B cell (primary cell): ENCODE results near the gene CPED1. TPM values are rescaled to one million over a fixed set of nuclear protein-coding genes. Genes with fewer than 3 reads are reported as not detected.

Experiments
- ATAC-seq: fragments of 200-7000 bp; cut with Tn5 transposase; one replicate; pipeline ENCODE4 v1.10.0; 2021; ENCODE audit warnings: low read depth, mild to moderate bottlenecking, moderate number of reproducible peaks, moderate library complexity
- CTCF ChIA-PET: fragments of 350-600 bp; sonication (Branson Sonifier 250); formaldehyde crosslinking; loops from one replicate; lab custom pipeline; 2021; ENCODE audit warnings: antibody characterized with exemption, inconsistent platforms; lab: Charles Lee
- POLR2A ChIA-PET: fragments of 350-600 bp; sonication (Branson Sonifier 250); formaldehyde crosslinking; loops from one replicate; lab custom pipeline; 2021; ENCODE audit warnings: antibody characterized with exemption; lab: Charles Lee
- DNase-seq: peaks from one replicate; pipeline ENCODE4 v3.0.0; 2013
- H2AFZ ChIP-seq: 2 replicates; pipeline ENCODE4 v1.6.1; 2012; ENCODE audit warnings: mild to moderate bottlenecking, low read depth, low read length; ENCODE audit not compliant: insufficient read depth, poor library complexity, severe bottlenecking
- H3K27ac ChIP-seq, 2 donors: 1 replicate in 1 of 2; 2 replicates in 1 of 2; pipeline ENCODE4 v1.5.1; 2012 to 2013; ENCODE audit warnings: low read length in 2 of 2, mild to moderate bottlenecking in 2 of 2, moderate library complexity in 1 of 2
- H3K27me3 ChIP-seq, 4 experiments: fragments of 200-600 bp in 1 of 4; sonication (generic) in 1 of 4; replicated peaks in 1 of 4; 1 replicate in 2 of 4; 2 replicates in 2 of 4; pipeline versions ENCODE4 v1.6.1 to v1.7.0; 2013 to 2016; ENCODE audit warnings: low read length in 3 of 4, mild to moderate bottlenecking in 2 of 4, mixed read lengths in 1 of 4, moderate library complexity in 1 of 4; ENCODE audit not compliant: insufficient read depth in 4 of 4, control insufficient read depth in 3 of 4; ENCODE audit errors: control extremely low read depth in 1 of 4
- H3K36me3 ChIP-seq, 2 experiments: replicated peaks in 1 of 2; 1 replicate in 1 of 2; 2 replicates in 1 of 2; pipeline versions ENCODE4 v1.6.1 to v1.7.1; 2013; ENCODE audit warnings: low read length in 1 of 2; ENCODE audit not compliant: insufficient read depth in 2 of 2, control insufficient read depth in 1 of 2; ENCODE audit errors: control extremely low read depth in 1 of 2, extremely low read depth in 1 of 2
- H3K4me1 ChIP-seq, 2 donors: fragments of 200-600 bp in 1 of 2; sonication (generic) in 1 of 2; 1 replicate in 1 of 2; 2 replicates in 1 of 2; pipeline versions ENCODE4 v1.5.1 to v1.6.1; 2013 to 2017; ENCODE audit warnings: low read length in 2 of 2; ENCODE audit not compliant: control insufficient read depth in 2 of 2, insufficient read depth in 2 of 2
- H3K4me2 ChIP-seq: replicated peaks from 2 replicates; pipeline ENCODE3; 2012; ENCODE audit warnings: mild to moderate bottlenecking, low read depth, low read length; ENCODE audit not compliant: poor library complexity, severe bottlenecking
- H3K4me3 ChIP-seq, 5 experiments: fragments of 200-600 bp in 1 of 5; sonication (generic) in 1 of 5; 1 replicate in 3 of 5; 2 replicates in 2 of 5; pipeline versions ENCODE4 v1.5.1 to v1.7.0; 2011 to 2016; ENCODE audit warnings: low read length in 4 of 5, mild to moderate bottlenecking in 4 of 5, low read depth in 2 of 5, control low read depth in 1 of 5, moderate library complexity in 1 of 5; ENCODE audit not compliant: insufficient read depth in 1 of 5; ENCODE audit errors: control extremely low read depth in 1 of 5, extremely low read depth in 1 of 5
- H3K79me2 ChIP-seq: fragments of 200-600 bp; sonication (generic); one replicate; pipeline ENCODE4 v1.6.0; 2016; ENCODE audit warnings: low read length; ENCODE audit not compliant: control insufficient read depth, insufficient read depth
- H3K9ac ChIP-seq: fragments of 200-600 bp; sonication (generic); 2 replicates; pipeline ENCODE4 v1.6.1; 2017; ENCODE audit warnings: mild to moderate bottlenecking, low read length, moderate library complexity
- H3K9me3 ChIP-seq, 3 donors: one replicate each; pipeline versions ENCODE4 v1.6.1 to v1.7.1; 2013; ENCODE audit warnings: low read length in 2 of 3; ENCODE audit not compliant: control insufficient read depth in 2 of 3, insufficient read depth in 1 of 3; ENCODE audit errors: control extremely low read depth in 1 of 3
- H4K20me1 ChIP-seq: 2 replicates; pipeline ENCODE4 v1.6.0; 2012; ENCODE audit warnings: mild to moderate bottlenecking, low read length; ENCODE audit not compliant: insufficient read depth, control insufficient read depth, poor library complexity, severe bottlenecking
- H3K27ac Mint-ChIP-seq: one replicate; pipeline ENCODE4 v1.8.0; 2021; ENCODE audit warnings: mixed read lengths
- H3K27me3 Mint-ChIP-seq: one replicate; pipeline ENCODE4 v1.8.0; 2021; ENCODE audit warnings: mixed read lengths
- H3K4me1 Mint-ChIP-seq: one replicate; pipeline ENCODE4 v1.8.0; 2021; ENCODE audit warnings: mixed read lengths
- H3K4me3 Mint-ChIP-seq: one replicate; pipeline ENCODE4 v1.8.0; 2021; ENCODE audit warnings: mixed read lengths
- H3K9me3 Mint-ChIP-seq: one replicate; pipeline ENCODE4 v1.8.0; 2022; ENCODE audit warnings: mixed read lengths; ENCODE audit not compliant: insufficient read depth
- CTCF ChIP-seq: fragments of 200-600 bp; IDR thresholded peaks from one replicate; pipeline ENCODE4 v1.8.0; 2022; ENCODE audit warnings: antibody characterized with exemption, mild to moderate bottlenecking
- EZH2 ChIP-seq: IDR thresholded peaks from 2 replicates; pipeline ENCODE4 v1.6.1; 2012; ENCODE audit warnings: borderline replicate concordance, low read depth, mild to moderate bottlenecking, moderate library complexity, low read length; ENCODE audit not compliant: insufficient read depth, poor library complexity, severe bottlenecking
- WGBS: methylation state at CpG from one replicate; pipeline ENCODE4 v1.1.5; 2013; ENCODE audit warnings: missing lambda C conversion rate; ENCODE audit not compliant: insufficient coverage; 5-methylcytosine and 5-hydroxymethylcytosine counted together
- intact Hi-C: fragments of 100-400 bp; cut with micrococcal nuclease; formaldehyde crosslinking; loops from one replicate; pipeline ENCODE4 v1.10.0; 2022
- polyA plus RNA-seq: library from polyadenylated mRNA; depleted of rRNA; stranded (reverse); fragments of >200 nt; gene quantifications from 2 replicates; pipeline ENCODE4 v1.2.3, GENCODE V29; 2012
- total RNA-seq, 2 donors: library from RNA; stranded (reverse); fragments of 120-200 nt in 1 of 2; gene quantifications; 1 replicate in 1 of 2; 2 replicates in 1 of 2; pipeline versions ENCODE4 v1.2.3 to v1.2.4, GENCODE V29; 2013 to 2022

The CPED1 gene
- total and polyA plus RNA-seq, 2 donors (not counting 1 experiment from before 2014, with no cell fraction given), result 0.44 to 3.8 TPM

- WGBS, result no CpG with 5 or more reads among the region's 2 CpGs
- no peak for DNase-seq
Observed at GRCh38 chr7:121271098-121271497, 282.6 kb downstream of the CPED1 start.

GRCh38 chr7:121271916-121272315, 283.4 kb downstream of the CPED1 start:
- DNase-seq, result no peak
- Mint-ChIP-seq H3K4me3 (no peak overlapping the region), H3K4me1 (peaks cover 30% of the 10 kb centered on the region), H3K27ac (no peak overlapping the region), H3K9me3 (no peaks in the 10 kb centered on the region), H3K27me3 (no peaks in the 10 kb centered on the region)
- intact Hi-C loops, result loop anchor here (5.0 kb wide), 1 partner anchor 35 kb away; no protein-coding TSS in a partner anchor
- H3K27ac ChIP-seq, result no peak overlapping the region
- POLR2A ChIA-PET, result no interaction called here
- H3K9me3 ChIP-seq, result no peaks in the 10 kb centered on the region
- H3K9ac ChIP-seq, result no peak overlapping the region
- no CpG with 5 or more reads among the region's 2 CpGs for WGBS
- H3K79me2 ChIP-seq, result no peaks in the 10 kb centered on the region
- no peak for TF ChIP-seq EZH2
- no peak for TF ChIP-seq CTCF
- H4K20me1 ChIP-seq, result no peaks in the 10 kb centered on the region
- H3K4me3 ChIP-seq, result no peak overlapping the region
- H2AFZ ChIP-seq, result no peak overlapping the region
- no peaks in the 10 kb centered on the region for H3K36me3 ChIP-seq
- no peak overlapping the region for H3K4me2 ChIP-seq
- CTCF ChIA-PET, result no interaction called here
- ATAC-seq, result no peak
- H3K27me3 ChIP-seq, result no peaks in the 10 kb centered on the region
- H3K4me1 ChIP-seq, result peaks cover 2 to 5% of the 10 kb centered on the region in 2 donors

More at GRCh38 chr7:121271098-121271497, 282.6 kb downstream of the CPED1 start:
- no peaks in the 10 kb centered on the region for H3K79me2 ChIP-seq
- H3K9ac ChIP-seq, result no peak overlapping the region
- TF ChIP-seq CTCF (no peak), EZH2 (no peak)
- intact Hi-C loops, result loop anchor here (5.0 kb wide), 1 partner anchor 34 kb away; no protein-coding TSS in a partner anchor
- no peaks in the 10 kb centered on the region for H3K36me3 ChIP-seq
- no peak overlapping the region for H3K4me2 ChIP-seq
- H3K9me3 ChIP-seq, result no peaks in the 10 kb centered on the region
- Mint-ChIP-seq H3K4me1 (peaks cover 26% of the 10 kb centered on the region), H3K27ac (no peak overlapping the region), H3K27me3 (no peaks in the 10 kb centered on the region), H3K9me3 (no peaks in the 10 kb centered on the region), H3K4me3 (no peak overlapping the region)
- no peak overlapping the region for H3K4me3 ChIP-seq
- ChIA-PET CTCF (no interaction called here), POLR2A (no interaction called here)
- H3K4me1 ChIP-seq, result peaks cover 0 to 5% of the 10 kb centered on the region in 2 donors
- H3K27ac ChIP-seq, result no peak overlapping the region
- H4K20me1 ChIP-seq, result no peaks in the 10 kb centered on the region
- H2AFZ ChIP-seq, result no peak overlapping the region
- ATAC-seq, result no peak
- no peaks in the 10 kb centered on the region for H3K27me3 ChIP-seq
